ACC112 (cell line): ENCODE results near the gene ACOT7.
"Not testable (repeated sequence)": the region's sequence is repeated elsewhere in the genome, so short reads cannot be mapped to it uniquely, and the experiment has no call there.

Source experiments
- H2AFZ ChIP-seq: fragments of 200-600 bp; sonication (generic); one replicate; pipeline ENCODE4 v1.6.0; 2017; ENCODE audit warnings: antibody characterized with exemption, low read length; ENCODE audit not compliant: unreplicated experiment
- H3K27ac ChIP-seq: fragments of 200-600 bp; sonication (generic); 2 replicates; pipeline ENCODE4 v1.5.1; 2014; ENCODE audit warnings: low read depth, mild to moderate bottlenecking, antibody characterized with exemption, low read length, moderate library complexity
- H3K27me3 ChIP-seq: fragments of 200-600 bp; sonication (generic); 2 replicates; pipeline ENCODE4 v1.6.1; 2014; ENCODE audit warnings: mild to moderate bottlenecking, antibody characterized with exemption, low read length, moderate library complexity, mixed read lengths; ENCODE audit not compliant: insufficient read depth
- H3K36me3 ChIP-seq: fragments of 200-600 bp; sonication (generic); 2 replicates; pipeline ENCODE4 v1.6.1; 2016; ENCODE audit warnings: mild to moderate bottlenecking, antibody characterized with exemption, low read length, moderate library complexity, mixed read lengths; ENCODE audit not compliant: insufficient read depth
- H3K4me1 ChIP-seq: fragments of 200-600 bp; sonication (generic); one replicate; pipeline ENCODE4 v1.6.1; 2016; ENCODE audit warnings: low read length, mixed read lengths; ENCODE audit not compliant: insufficient read depth, unreplicated experiment, control insufficient read depth
- H3K4me3 ChIP-seq: fragments of 200-600 bp; sonication (generic); 2 replicates; pipeline ENCODE4 v1.5.1; 2014; ENCODE audit warnings: mild to moderate bottlenecking, low read depth, low read length
- H3K79me2 ChIP-seq: fragments of 200-600 bp; sonication (generic); one replicate; pipeline ENCODE4 v1.6.0; 2016; ENCODE audit warnings: low read length; ENCODE audit not compliant: control insufficient read depth, unreplicated experiment, insufficient read depth

Gene ACOT7

GRCh38 chr1:6373961-6374720 is 19.4 kb downstream of the ACOT7 start:
- Histone ChIP-seq H3K27ac (no peak overlapping the region), H3K4me3 (no peak overlapping the region), H3K79me2 (peaks cover 24% of the 10 kb centered on the region), H3K27me3 (no peaks in the 10 kb centered on the region), H2AFZ (no peak overlapping the region), H3K4me1 (no peaks in the 10 kb centered on the region), H3K36me3 (no peaks in the 10 kb centered on the region)

- not testable (repeated sequence) for H3K4me1 ChIP-seq, H3K27ac ChIP-seq, H3K27me3 ChIP-seq, H2AFZ ChIP-seq, H3K36me3 ChIP-seq, H3K4me3 ChIP-seq
- H3K79me2 ChIP-seq, result peaks cover 23% of the 10 kb centered on the region
Observed at GRCh38 chr1:6372236-6372635, 21.3 kb downstream of the ACOT7 start.

GRCh38 chr1:6370006-6370405 is 23.6 kb downstream of the ACOT7 start:
- peaks cover 3% of the 10 kb centered on the region for H3K4me1 ChIP-seq
- no peak overlapping the region for H3K4me3 ChIP-seq
- H3K79me2 ChIP-seq, result peaks cover 19% of the 10 kb centered on the region
- H3K36me3 ChIP-seq, result no peaks in the 10 kb centered on the region
- no peaks in the 10 kb centered on the region for H3K27me3 ChIP-seq
- H3K27ac ChIP-seq, result no peak overlapping the region
- H2AFZ ChIP-seq, result no peak overlapping the region

GRCh38 chr1:6367381-6368012 is 26.1 kb downstream of the ACOT7 start:
- H2AFZ ChIP-seq, result no peak overlapping the region
- no peak overlapping the region for H3K27ac ChIP-seq
- peaks cover 14% of the 10 kb centered on the region for H3K79me2 ChIP-seq
- no peaks in the 10 kb centered on the region for H3K36me3 ChIP-seq
- no peaks in the 10 kb centered on the region for H3K27me3 ChIP-seq
- H3K4me3 ChIP-seq, result no peak overlapping the region
- peaks cover 3% of the 10 kb centered on the region for H3K4me1 ChIP-seq

GRCh38 chr1:6365047-6365446 is 28.5 kb downstream of the ACOT7 start:
- no peaks in the 10 kb centered on the region for H3K27me3 ChIP-seq
- H3K4me3 ChIP-seq, result no peak overlapping the region
- H3K79me2 ChIP-seq, result peaks cover 21% of the 10 kb centered on the region
- no peak overlapping the region for H3K27ac ChIP-seq
- H3K4me1 ChIP-seq, result peaks cover 10% of the 10 kb centered on the region
- no peak overlapping the region for H2AFZ ChIP-seq
- no peaks in the 10 kb centered on the region for H3K36me3 ChIP-seq

GRCh38 chr1:6363085-6363884 is 30.3 kb downstream of the ACOT7 start:
- H3K27me3 ChIP-seq, H3K36me3 ChIP-seq, H3K27ac ChIP-seq, H3K4me3 ChIP-seq, H2AFZ ChIP-seq: not testable (repeated sequence)
- Histone ChIP-seq H3K79me2 (peaks cover 18% of the 10 kb centered on the region), H3K4me1 (peaks cover 23% of the 10 kb centered on the region)

- Histone ChIP-seq H3K79me2 (peaks cover 15% of the 10 kb centered on the region), H3K27ac (no peak overlapping the region), H2AFZ (no peak overlapping the region), H3K36me3 (no peaks in the 10 kb centered on the region), H3K4me3 (no peak overlapping the region), H3K4me1 (peaks cover 25% of the 10 kb centered on the region), H3K27me3 (no peaks in the 10 kb centered on the region)
Observed at GRCh38 chr1:6361124-6361775, 32.3 kb downstream of the ACOT7 start.

GRCh38 chr1:6360517-6361070 is 33.0 kb downstream of the ACOT7 start:
- no peak overlapping the region for H2AFZ ChIP-seq
- H3K27ac ChIP-seq, result peak overlapping the region; percentile 85; the same call in 1 of the 2 replicates
- H3K36me3 ChIP-seq, result no peaks in the 10 kb centered on the region
- H3K27me3 ChIP-seq, result no peaks in the 10 kb centered on the region
- no peak overlapping the region for H3K4me3 ChIP-seq
- H3K79me2 ChIP-seq, result peaks cover 15% of the 10 kb centered on the region
- H3K4me1 ChIP-seq, result peaks cover 25% of the 10 kb centered on the region

- Histone ChIP-seq H3K4me3 (peak overlapping the region; percentile 47; the same call in 1 of the 2 replicates), H3K79me2 (peaks cover 15% of the 10 kb centered on the region), H3K27me3 (no peaks in the 10 kb centered on the region), H2AFZ (peak overlapping the region; percentile 18), H3K4me1 (peaks cover 25% of the 10 kb centered on the region), H3K27ac (peak overlapping the region; percentile 85), H3K36me3 (no peaks in the 10 kb centered on the region)
Observed at GRCh38 chr1:6360117-6360496, 33.5 kb downstream of the ACOT7 start.
